OCI-LY7 (cell line): ENCODE measurements around the gene HIGD2A. TPM values are rescaled to one million over a fixed set of nuclear protein-coding genes. Genes with fewer than 3 reads are reported as not detected.

Experiments
- BruUV-seq: library from RNA; stranded (reverse); fragments of 400-500 nt; replicated peaks from 2 replicates; lab custom pipeline; 2021; lab: Mats Ljungman, UMichigan
- CTCF ChIA-PET: fragments of 300-600 bp; sonication (Branson Sonifier 250); formaldehyde crosslinking; loops from one replicate; lab custom pipeline; 2022; ENCODE audit warnings: antibody characterized with exemption; ENCODE audit not compliant: unreplicated experiment; lab: Charles Lee
- POLR2A ChIA-PET: fragments of 300-600 bp; sonication (Branson Sonifier 250); formaldehyde crosslinking; loops from one replicate; lab custom pipeline; 2022; ENCODE audit warnings: antibody characterized with exemption; lab: Charles Lee
- DNase-seq: peaks from one replicate; pipeline ENCODE4 v3.0.0-alpha.2; 2015; ENCODE audit warnings: low spot score
- H2AFZ ChIP-seq: fragments of 200-600 bp; sonication (generic), shearing (Covaris generic); 2 replicates; pipeline ENCODE4 v1.6.1; 2014; ENCODE audit warnings: mild to moderate bottlenecking, antibody characterized with exemption, low read length, moderate library complexity
- H3K27ac ChIP-seq: fragments of 200-600 bp; sonication (generic); 2 replicates; pipeline ENCODE4 v1.5.1; 2014; ENCODE audit warnings: mixed run types, low read depth, mild to moderate bottlenecking, moderate library complexity, low read length, inconsistent platforms; ENCODE audit not compliant: poor library complexity, severe bottlenecking
- H3K36me3 ChIP-seq: fragments of 200-600 bp; sonication (generic); 2 replicates; pipeline ENCODE4 v1.6.1; 2014; ENCODE audit warnings: mild to moderate bottlenecking, antibody characterized with exemption, low read length, moderate library complexity, mixed read lengths; ENCODE audit not compliant: insufficient read depth
- H3K4me1 ChIP-seq: fragments of 200-600 bp; sonication (generic); 2 replicates; pipeline ENCODE4 v1.5.1; 2014; ENCODE audit warnings: mild to moderate bottlenecking, low read length; ENCODE audit not compliant: insufficient read depth, poor library complexity, severe bottlenecking
- H3K4me2 ChIP-seq: fragments of 200-600 bp; sonication (generic); 2 replicates; pipeline ENCODE4 v1.6.1; 2014; ENCODE audit warnings: mild to moderate bottlenecking, low read length
- H3K4me3 ChIP-seq: fragments of 200-600 bp; sonication (generic); 2 replicates; pipeline ENCODE4 v1.5.1; 2014; ENCODE audit warnings: mild to moderate bottlenecking, low read depth, low read length; ENCODE audit not compliant: poor library complexity, severe bottlenecking
- H3K79me2 ChIP-seq: fragments of 200-600 bp; sonication (generic); 2 replicates; pipeline ENCODE4 v1.6.1; 2016; ENCODE audit warnings: low read depth, mild to moderate bottlenecking, low read length, moderate library complexity, mixed read lengths; ENCODE audit not compliant: insufficient read depth
- H3K9me2 ChIP-seq: fragments of 200-600 bp; sonication (generic); 2 replicates; pipeline ENCODE4 v1.6.1; 2016; ENCODE audit warnings: mild to moderate bottlenecking, low read length, mixed read lengths; ENCODE audit not compliant: insufficient read depth
- H3K9me3 ChIP-seq: fragments of 200-600 bp; sonication (generic); 2 replicates; pipeline ENCODE4 v1.6.1; 2014; ENCODE audit warnings: mild to moderate bottlenecking, mixed run types, low read length, mixed read lengths
- H4K20me1 ChIP-seq: fragments of 200-600 bp; sonication (generic); 2 replicates; pipeline ENCODE4 v1.6.1; 2014; ENCODE audit warnings: mild to moderate bottlenecking, antibody characterized with exemption, low read length, moderate library complexity, mixed read lengths; ENCODE audit not compliant: insufficient read depth
- CTCF ChIP-seq: fragments of 200-600 bp; sonication (generic); conservative IDR thresholded peaks from 2 replicates; pipeline ENCODE4 v1.5.1; 2014; ENCODE audit warnings: mild to moderate bottlenecking, antibody characterized with exemption, low read length, moderate library complexity, mixed read lengths
- EZH2phosphoT487 ChIP-seq: fragments of 200-600 bp; sonication (generic); IDR thresholded peaks from 2 replicates; pipeline ENCODE4 v1.6.1; 2018; ENCODE audit warnings: low read depth, borderline replicate concordance, mild to moderate bottlenecking, mixed run types, antibody characterized with exemption, low read length, moderate library complexity, mixed read lengths
- intact Hi-C: fragments of 100-400 bp; cut with micrococcal nuclease; formaldehyde crosslinking; loops from one replicate; pipeline ENCODE4 v1.10.0; 2022; ENCODE audit not compliant: unreplicated experiment
- total RNA-seq, 2 experiments: library from RNA; depleted of rRNA in 1 of 2; stranded (reverse); fragments of >200 nt in 1 of 2; shearing (Covaris generic) in 1 of 2; gene quantifications; 2 replicates each; pipeline ENCODE4 v1.2.3, GENCODE V29; 2014 to 2022

Gene HIGD2A
- total RNA-seq, 2 experiments from 2014 or later: 145 to 223 TPM

GRCh38 chr5:176397736-176398420 is 9.3 kb downstream of the HIGD2A start:
- BruUV-seq: no TSS peak
- intact Hi-C loops: no loop called here
- DNase-seq: no peak
- H3K27ac ChIP-seq: no peak overlapping the region
- peaks cover 15% of the 10 kb centered on the region; the same call in 1 of the 2 replicates for H3K36me3 ChIP-seq
- no peaks in the 10 kb centered on the region for H3K9me3 ChIP-seq
- ChIA-PET POLR2A (no interaction called here), CTCF (no interaction called here)
- H3K4me3 ChIP-seq: no peak overlapping the region
- no peaks in the 10 kb centered on the region for H3K79me2 ChIP-seq
- TF ChIP-seq CTCF: no peak
- TF ChIP-seq EZH2phosphoT487: no peak
- H3K9me2 ChIP-seq: no peaks in the 10 kb centered on the region
- no peaks in the 10 kb centered on the region for H3K4me1 ChIP-seq
- H3K4me2 ChIP-seq: no peak overlapping the region
- H4K20me1 ChIP-seq: no peaks in the 10 kb centered on the region
- no peak overlapping the region for H2AFZ ChIP-seq

- no peaks in the 10 kb centered on the region for H3K9me3 ChIP-seq
- BruUV-seq: no TSS peak
- POLR2A ChIA-PET: interaction anchor here (0.6 kb wide), 1 partner anchor 9 kb away, joined by 3 read pairs; no protein-coding TSS in a partner anchor
- CTCF ChIA-PET: no interaction called here
- H3K4me2 ChIP-seq: no peak overlapping the region
- intact Hi-C loops: no loop called here
- no peaks in the 10 kb centered on the region for H3K9me2 ChIP-seq
- H3K79me2 ChIP-seq: no peaks in the 10 kb centered on the region
- no peak for DNase-seq
- H3K4me1 ChIP-seq: no peaks in the 10 kb centered on the region
- no peak overlapping the region for H3K27ac ChIP-seq
- H2AFZ ChIP-seq: no peak overlapping the region
- H3K36me3 ChIP-seq: peaks cover under 1% of the 10 kb centered on the region; the same call in 1 of the 2 replicates
- H4K20me1 ChIP-seq: no peaks in the 10 kb centered on the region
- no peak for TF ChIP-seq CTCF
- TF ChIP-seq EZH2phosphoT487: no peak
- no peak overlapping the region for H3K4me3 ChIP-seq
These were observed 12.0 kb downstream of the HIGD2A start for GRCh38 chr5:176400382-176401156.
